Measurements from ENCODE around the gene SIRT5.

SIRT5 gene

GRCh38 chr6:13641315-13641714 lies 66.9 kb downstream of the SIRT5 start:
- DNase-seq = no peak

GRCh38 chr6:13643125-13643524 lies 68.7 kb downstream of the SIRT5 start:
- no peak for DNase-seq

GRCh38 chr6:13648850-13649249 lies 74.4 kb downstream of the SIRT5 start:
- no peak for DNase-seq

GRCh38 chr6:13649393-13649792 lies 75.0 kb downstream of the SIRT5 start:
- no peak for DNase-seq

GRCh38 chr6:13653296-13653695 lies 78.9 kb downstream of the SIRT5 start:
- no peak for DNase-seq

GRCh38 chr6:13654496-13654895 lies 80.1 kb downstream of the SIRT5 start:
- no peak for DNase-seq

- DNase-seq = no peak
Measured at GRCh38 chr6:13655700-13656099, 81.3 kb downstream of the SIRT5 start.

GRCh38 chr6:13660273-13660672 lies 85.9 kb downstream of the SIRT5 start:
- no peak for DNase-seq

- no peak for DNase-seq
Measured at GRCh38 chr6:13660893-13661292, 86.5 kb downstream of the SIRT5 start.

GRCh38 chr6:13661647-13662046 lies 87.2 kb downstream of the SIRT5 start:
- no peak for DNase-seq

GRCh38 chr6:13662651-13663334 lies 88.4 kb downstream of the SIRT5 start:
- no peak for DNase-seq

GRCh38 chr6:13663986-13664385 lies 89.6 kb downstream of the SIRT5 start:
- no peak for DNase-seq
